Measurements from ENCODE around the gene HMGB4.

Gene HMGB4

GRCh38 chr1:33853431-33853830 lies 10.4 kb upstream of the HMGB4 start:
- no peaks in the 10 kb centered on the region for H3K79me2 ChIP-seq (ENCODE audit: insufficient read depth, low read depth)
- H3K4me3 ChIP-seq (IDR thresholded peaks at IDR 0.05; ENCODE audit: insufficient read depth, low read depth, low read length) = no peak overlapping the region
- no peak overlapping the region for H3K9ac ChIP-seq
- H3K4me1 ChIP-seq (ENCODE audit: low read depth, poor library complexity, severe bottlenecking) = no peaks in the 10 kb centered on the region
- H3K27me3 ChIP-seq (ENCODE audit: insufficient read depth, low read depth) = no peaks in the 10 kb centered on the region
- H2AFZ ChIP-seq (ENCODE audit: low read depth) = no peak overlapping the region
- no peaks in the 10 kb centered on the region for H3K36me3 ChIP-seq (ENCODE audit: insufficient read depth)
- H4K20me1 ChIP-seq (ENCODE audit: insufficient read depth) = no peaks in the 10 kb centered on the region
- no peak for TF ChIP-seq CTCF (conservative IDR thresholded peaks at IDR 0.05; ENCODE audit: low read depth, low read length)
- no peak overlapping the region for H3K4me2 ChIP-seq
- no peak overlapping the region for H3K27ac ChIP-seq

GRCh38 chr1:33854091-33854490 lies 9.8 kb upstream of the HMGB4 start:
- no peaks in the 10 kb centered on the region for H3K27me3 ChIP-seq (ENCODE audit: insufficient read depth, low read depth)
- no peak for TF ChIP-seq CTCF (conservative IDR thresholded peaks at IDR 0.05; ENCODE audit: low read depth, low read length)
- H3K4me2 ChIP-seq = no peak overlapping the region
- no peaks in the 10 kb centered on the region for H3K4me1 ChIP-seq (ENCODE audit: low read depth, poor library complexity, severe bottlenecking)
- H3K27ac ChIP-seq = no peak overlapping the region
- H2AFZ ChIP-seq (ENCODE audit: low read depth) = no peak overlapping the region
- no peak overlapping the region for H3K4me3 ChIP-seq (IDR thresholded peaks at IDR 0.05; ENCODE audit: insufficient read depth, low read depth, low read length)
- H4K20me1 ChIP-seq (ENCODE audit: insufficient read depth) = no peaks in the 10 kb centered on the region
- H3K79me2 ChIP-seq (ENCODE audit: insufficient read depth, low read depth) = no peaks in the 10 kb centered on the region
- no peak overlapping the region for H3K9ac ChIP-seq
- no peaks in the 10 kb centered on the region for H3K36me3 ChIP-seq (ENCODE audit: insufficient read depth)

GRCh38 chr1:33860671-33861070 lies 3.2 kb upstream of the HMGB4 start:
- Histone ChIP-seq H3K4me1 (ENCODE audit: low read depth, poor library complexity, severe bottlenecking) (no peaks in the 10 kb centered on the region), H3K4me2 (no peak overlapping the region)

GRCh38 chr1:33864460-33865389 lies 846 bp downstream of the HMGB4 start:
- no peak overlapping the region for H3K4me2 ChIP-seq
- no peaks in the 10 kb centered on the region for H3K4me1 ChIP-seq (ENCODE audit: low read depth, poor library complexity, severe bottlenecking)
- H2AFZ ChIP-seq (ENCODE audit: low read depth) = no peak overlapping the region
- TF ChIP-seq CTCF (conservative IDR thresholded peaks at IDR 0.05; ENCODE audit: low read depth, low read length) = no peak
- no peak overlapping the region for H3K4me3 ChIP-seq (IDR thresholded peaks at IDR 0.05; ENCODE audit: insufficient read depth, low read depth, low read length)
- H3K36me3 ChIP-seq (ENCODE audit: insufficient read depth) = no peaks in the 10 kb centered on the region
- H3K27me3 ChIP-seq (ENCODE audit: insufficient read depth, low read depth) = peaks cover 4% of the 10 kb centered on the region; the same call in 1 of the 2 replicates
- no peaks in the 10 kb centered on the region for H3K79me2 ChIP-seq (ENCODE audit: insufficient read depth, low read depth)
- H4K20me1 ChIP-seq (ENCODE audit: insufficient read depth) = no peaks in the 10 kb centered on the region
- H3K9ac ChIP-seq = no peak overlapping the region
- H3K27ac ChIP-seq = no peak overlapping the region

More at GRCh38 chr1:33860671-33861070, 3.2 kb upstream of the HMGB4 start:
- Histone ChIP-seq H2AFZ (ENCODE audit: low read depth) (no peak overlapping the region), H3K27me3 (ENCODE audit: insufficient read depth, low read depth) (peaks cover 4% of the 10 kb centered on the region; the same call in 1 of the 2 replicates), H3K79me2 (ENCODE audit: insufficient read depth, low read depth) (no peaks in the 10 kb centered on the region), H3K36me3 (ENCODE audit: insufficient read depth) (no peaks in the 10 kb centered on the region), H3K27ac (no peak overlapping the region), H4K20me1 (ENCODE audit: insufficient read depth) (no peaks in the 10 kb centered on the region), H3K4me3 (IDR thresholded peaks at IDR 0.05; ENCODE audit: insufficient read depth, low read depth, low read length) (no peak overlapping the region), H3K9ac (no peak overlapping the region)
- TF ChIP-seq CTCF (conservative IDR thresholded peaks at IDR 0.05; ENCODE audit: low read depth, low read length) = no peak
